ENCODE measurements around the gene LAMP2. TPM values are rescaled to one million over a fixed set of nuclear protein-coding genes. Genes with fewer than 3 reads are reported as not detected.

The LAMP2 gene
- total RNA-seq = 10 to 100 TPM; 61.8 to 92.0 (median 81.1) TPM
- polyA plus RNA-seq = 10 to 100 TPM; 12.6 to 43.0 (median 38.9) TPM

GRCh38 chrX:120468825-120469525, at the start of gene LAMP2:
Gene LAMP2 (minus strand): TSS chrX:120469296. CDS start chrX:120469169, 127 bp downstream.
- peak; percentile 71 to 75 for TF ChIP-seq POLR2A (IDR thresholded peaks at IDR 0.05)
- no peak for TF ChIP-seq EP300 (IDR thresholded peaks at IDR 0.05)
- no peak for TF ChIP-seq CTCF (IDR thresholded peaks at IDR 0.05)
- peak; percentile 93 to 96 (median 94) for TF ChIP-seq POLR2AphosphoS5 (IDR thresholded peaks at IDR 0.05)
- Histone ChIP-seq H3K9me3 (no peaks in the 10 kb centered on the region), H3K36me3 (no peaks in the 10 kb centered on the region), H3K27me3 (no peaks in the 10 kb centered on the region), H3K4me1 (peaks cover 0 to 17% (median 13%) of the 10 kb centered on the region in 4 donors), H3K27ac (peak within 1 kb of the TSS; percentile 84 to 92 (median 86)), H3K4me3 (peak within 1 kb of the TSS; percentile 53 to 65 (median 60))
- 0 to 1% methylated on average over 50 of the region's 50 CpGs for WGBS, 2 donors
- intact Hi-C loops (cut with DNase I) = no loop called here
- DNase-seq = peak; percentile 95

DNA sequence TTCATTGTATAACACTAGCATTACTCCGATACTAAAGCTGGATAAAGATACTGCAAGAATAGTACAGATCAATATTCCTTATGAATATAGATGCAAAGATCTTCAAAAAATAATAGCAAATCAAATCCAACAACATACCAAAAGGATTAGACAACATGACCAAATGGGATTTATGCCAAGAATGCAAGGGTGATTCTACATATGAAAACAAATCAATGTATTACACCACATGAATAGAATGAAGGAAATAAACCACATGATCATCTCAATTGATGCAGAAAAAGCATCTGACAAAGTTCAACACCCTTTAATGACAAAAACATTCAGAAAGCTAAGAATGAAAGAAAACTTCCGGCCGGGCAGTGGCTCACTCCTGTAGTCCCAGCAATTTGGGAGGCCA, 48.8 kb upstream of the LAMP2 start:
- 91 to 92% methylated on average over 3 of the region's 3 CpGs for WGBS, 2 donors
- no peaks in the 10 kb centered on the region for H3K27me3 ChIP-seq
- H3K9me3 ChIP-seq = no peaks in the 10 kb centered on the region
- H3K36me3 ChIP-seq = no peaks in the 10 kb centered on the region
- no peak for TF ChIP-seq EP300 (IDR thresholded peaks at IDR 0.05)
- TF ChIP-seq CTCF (IDR thresholded peaks at IDR 0.05) = no peak
- no peak for TF ChIP-seq POLR2AphosphoS5 (IDR thresholded peaks at IDR 0.05)
- TF ChIP-seq POLR2A (IDR thresholded peaks at IDR 0.05) = no peak
- intact Hi-C loops (cut with DNase I) = no loop called here
- H3K4me3 ChIP-seq = no peak overlapping the region
- DNase-seq = no peak
- H3K27ac ChIP-seq = no peak overlapping the region
- no peaks in the 10 kb centered on the region for H3K4me1 ChIP-seq

DNA sequence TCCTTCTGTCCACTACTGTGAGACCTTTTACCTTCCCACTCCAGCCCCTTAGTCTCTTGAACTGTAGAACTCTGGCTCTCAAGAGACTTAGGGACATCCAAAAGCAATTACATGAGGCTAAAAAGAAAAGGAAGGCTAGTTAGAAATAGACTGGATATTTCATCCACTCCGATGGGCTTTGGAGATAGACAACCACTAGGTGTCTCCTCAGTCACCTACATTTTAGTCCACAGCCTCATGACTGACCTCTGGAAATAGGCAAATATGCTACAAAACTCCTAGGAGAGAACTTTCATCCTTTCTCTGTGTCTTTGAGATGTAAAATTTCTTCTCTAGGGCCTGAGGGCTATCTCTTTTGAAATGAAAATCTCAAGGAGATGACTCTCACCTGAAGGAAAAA, 45.1 kb upstream of the LAMP2 start:
- TF ChIP-seq CTCF (IDR thresholded peaks at IDR 0.05) = no peak
- TF ChIP-seq POLR2A (IDR thresholded peaks at IDR 0.05) = no peak
- TF ChIP-seq POLR2AphosphoS5 (IDR thresholded peaks at IDR 0.05) = no peak
- no peak for TF ChIP-seq EP300 (IDR thresholded peaks at IDR 0.05)
- Histone ChIP-seq H3K4me3 (no peak overlapping the region), H3K36me3 (no peaks in the 10 kb centered on the region), H3K27me3 (no peaks in the 10 kb centered on the region), H3K27ac (no peak overlapping the region), H3K9me3 (no peaks in the 10 kb centered on the region), H3K4me1 (no peaks in the 10 kb centered on the region)
- DNase-seq = no peak
- WGBS, 2 donors = 19 to 36% methylated on average over 1 of the region's 1 CpG
- intact Hi-C loops (cut with DNase I) = no loop called here

GRCh38 chrX:120512627-120513026, 43.5 kb upstream of the LAMP2 start:
- H3K27ac ChIP-seq = no peak overlapping the region
- H3K4me3 ChIP-seq = no peak overlapping the region
- TF ChIP-seq POLR2AphosphoS5 (IDR thresholded peaks at IDR 0.05) (no peak), POLR2A (IDR thresholded peaks at IDR 0.05) (no peak), CTCF (IDR thresholded peaks at IDR 0.05) (no peak), EP300 (IDR thresholded peaks at IDR 0.05) (no peak)
- H3K9me3 ChIP-seq = no peaks in the 10 kb centered on the region
- WGBS, 2 donors = 24 to 58% methylated on average over 2 of the region's 2 CpGs
- H3K4me1 ChIP-seq = no peaks in the 10 kb centered on the region
- no peaks in the 10 kb centered on the region for H3K36me3 ChIP-seq
- intact Hi-C loops (cut with DNase I) = no loop called here
- no peak for DNase-seq
- no peaks in the 10 kb centered on the region for H3K27me3 ChIP-seq

All from sigmoid colon (tissue), 7 donors.